ENCODE measurements around the gene KCNQ1.

Gene KCNQ1

DNA sequence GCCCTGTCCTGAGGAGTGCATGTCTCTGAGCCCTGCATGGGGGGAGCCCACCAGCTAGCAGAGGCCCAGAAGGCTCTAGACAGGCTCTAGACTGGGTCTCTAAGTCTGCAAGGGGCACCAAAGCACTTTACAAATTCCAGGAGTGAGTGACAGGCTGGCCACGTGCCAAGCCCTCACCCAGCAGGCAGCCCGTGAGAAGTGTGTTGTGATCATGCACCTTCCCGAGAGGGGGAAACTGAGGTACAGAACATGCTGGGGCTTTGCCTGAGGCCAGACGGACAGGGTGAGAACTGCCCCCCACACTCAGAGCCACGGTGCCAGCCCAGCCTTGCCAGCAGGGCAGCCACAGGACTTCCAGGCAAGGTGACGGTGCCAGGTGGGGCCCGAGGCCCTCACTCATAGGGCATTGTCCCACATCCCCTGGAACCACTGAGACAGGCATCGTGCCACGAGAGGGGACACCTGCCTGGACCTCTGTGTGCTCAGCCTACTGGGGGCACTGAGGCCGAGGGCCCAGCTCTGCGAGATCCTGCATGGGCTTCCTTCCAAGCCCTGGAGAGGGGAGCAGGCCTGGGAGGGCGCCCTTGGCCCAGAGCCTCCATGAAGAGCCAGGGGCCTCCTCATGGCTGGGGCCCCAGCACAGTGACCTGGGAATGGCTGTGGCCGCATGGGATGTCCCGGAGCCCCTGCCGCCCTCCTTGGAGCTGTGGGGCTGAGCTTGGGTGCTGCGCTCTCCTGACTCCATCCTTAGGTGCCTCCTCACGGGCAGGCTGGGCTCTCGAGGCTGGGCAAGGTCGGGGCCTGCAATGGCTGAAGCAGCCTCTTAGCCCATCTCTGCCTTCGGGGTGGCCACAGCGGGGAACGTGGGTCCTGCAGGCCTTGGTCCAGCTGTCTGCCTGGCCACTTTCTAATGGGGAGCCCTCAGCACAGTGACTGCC is 133.5 kb downstream of the KCNQ1 start:
- TF ChIP-seq POLR2A (IDR thresholded peaks at IDR 0.05; ENCODE audit: low read length) (no peak), GATA1 (IDR thresholded peaks at IDR 0.05; ENCODE audit: low read depth, low read length) (no peak)
- DNase-seq, result no peak

DNA sequence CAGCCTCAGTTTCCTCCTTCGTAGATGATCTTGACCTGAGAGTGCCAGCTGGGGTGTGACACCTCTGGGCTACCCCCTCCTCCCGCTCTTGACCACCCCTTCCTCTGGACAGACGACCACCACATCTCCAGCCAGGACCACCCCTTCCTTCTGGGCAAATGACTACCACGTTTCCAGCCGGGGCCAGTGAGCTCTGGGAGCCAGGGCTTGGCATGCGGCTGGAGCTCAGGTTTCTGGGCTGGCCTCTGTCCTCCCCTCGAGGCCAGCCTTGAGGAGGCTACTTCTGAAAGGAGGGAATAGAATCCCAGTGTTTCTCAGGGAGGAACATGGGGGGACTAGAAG is 134.1 kb downstream of the KCNQ1 start:
- no peak for DNase-seq
- no peak for TF ChIP-seq GATA1 (IDR thresholded peaks at IDR 0.05; ENCODE audit: low read depth, low read length)
- no peak for TF ChIP-seq POLR2A (IDR thresholded peaks at IDR 0.05; ENCODE audit: low read length)

DNA sequence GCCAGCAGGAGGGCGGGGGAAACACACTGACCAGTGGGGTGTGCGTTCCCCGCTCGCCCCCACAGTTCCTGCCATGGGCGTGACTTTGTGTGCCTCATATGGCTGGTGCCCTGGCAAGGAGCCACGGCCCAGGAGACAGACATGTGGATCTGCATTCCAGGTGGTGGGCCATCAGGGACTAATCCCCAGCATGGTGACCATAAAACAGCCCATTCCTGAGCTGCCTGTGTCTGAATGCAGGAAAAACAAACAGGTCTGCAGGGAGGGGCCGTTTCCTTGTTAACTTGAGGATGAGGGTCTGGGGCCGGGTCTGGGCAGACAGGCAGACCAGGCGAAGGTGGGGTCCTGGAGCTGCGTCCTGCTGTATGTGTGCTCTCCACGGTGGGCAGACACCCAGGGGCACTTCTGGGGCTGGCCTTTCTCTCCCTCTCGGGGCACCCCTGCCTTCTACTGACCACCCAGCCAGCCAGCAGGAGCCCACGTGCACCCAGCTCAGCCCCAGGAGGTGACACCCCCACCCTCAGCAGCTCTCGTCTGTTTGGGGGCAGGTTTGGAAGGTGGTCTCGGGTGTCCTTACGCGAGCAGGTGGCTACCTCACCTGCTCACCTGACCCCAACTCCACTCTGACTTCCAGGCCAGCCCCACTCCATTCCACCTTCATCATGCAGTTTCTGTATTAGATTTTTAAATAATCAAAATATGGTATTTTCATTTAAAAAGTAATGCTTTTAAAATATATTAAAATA is 134.7 kb downstream of the KCNQ1 start:
- no peak for DNase-seq

DNA sequence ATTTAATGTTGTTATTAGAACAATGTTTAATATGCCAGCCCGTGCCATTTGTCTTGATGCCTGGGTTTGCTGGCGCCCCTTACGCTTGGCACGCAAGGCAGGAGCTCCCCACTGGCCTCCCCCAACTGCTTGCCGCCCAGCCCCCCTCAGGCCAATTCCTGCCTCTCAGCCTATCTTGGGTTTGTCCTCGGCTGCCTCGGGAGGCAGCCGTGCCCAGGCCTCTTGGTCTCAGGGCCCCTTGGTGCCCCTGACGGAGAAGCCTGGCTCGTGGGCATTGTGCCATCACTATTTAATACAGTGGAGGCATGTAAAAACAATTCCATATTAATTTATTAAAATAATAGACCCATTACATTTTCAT is 135.2 kb downstream of the KCNQ1 start:
- TF ChIP-seq POLR2A (IDR thresholded peaks at IDR 0.05; ENCODE audit: low read length) (no peak), GATA1 (IDR thresholded peaks at IDR 0.05; ENCODE audit: low read depth, low read length) (no peak)
- DNase-seq, result no peak

More for the DNA sequence above, 134.7 kb downstream of the KCNQ1 start:
- TF ChIP-seq POLR2A (IDR thresholded peaks at IDR 0.05; ENCODE audit: low read length) (no peak), GATA1 (IDR thresholded peaks at IDR 0.05; ENCODE audit: low read depth, low read length) (no peak)

DNA sequence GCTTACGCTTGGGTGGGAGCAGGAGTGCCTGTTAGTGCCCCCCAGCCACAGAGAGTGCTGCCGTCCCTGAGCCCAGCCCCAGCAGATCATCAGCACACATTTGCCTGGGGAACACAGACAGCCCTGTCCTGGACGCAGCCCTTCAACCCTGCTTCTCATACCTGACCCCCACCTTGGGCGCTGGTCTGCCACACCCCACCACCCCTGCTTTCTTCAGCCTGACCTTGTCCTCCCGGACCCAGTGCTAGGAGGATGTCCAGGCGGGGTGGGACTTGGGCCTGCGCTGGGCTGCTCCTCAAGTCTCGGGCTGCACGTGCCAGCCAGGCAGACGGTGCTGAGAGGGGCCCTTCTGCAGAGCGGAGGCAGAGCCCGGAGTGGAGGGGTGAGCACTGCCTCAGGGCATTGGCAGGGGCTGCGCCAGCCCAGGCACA is 135.8 kb downstream of the KCNQ1 start:
- DNase-seq, result no peak
- TF ChIP-seq GATA1 (IDR thresholded peaks at IDR 0.05; ENCODE audit: low read depth, low read length) (no peak), POLR2A (IDR thresholded peaks at IDR 0.05; ENCODE audit: low read length) (no peak)

DNA sequence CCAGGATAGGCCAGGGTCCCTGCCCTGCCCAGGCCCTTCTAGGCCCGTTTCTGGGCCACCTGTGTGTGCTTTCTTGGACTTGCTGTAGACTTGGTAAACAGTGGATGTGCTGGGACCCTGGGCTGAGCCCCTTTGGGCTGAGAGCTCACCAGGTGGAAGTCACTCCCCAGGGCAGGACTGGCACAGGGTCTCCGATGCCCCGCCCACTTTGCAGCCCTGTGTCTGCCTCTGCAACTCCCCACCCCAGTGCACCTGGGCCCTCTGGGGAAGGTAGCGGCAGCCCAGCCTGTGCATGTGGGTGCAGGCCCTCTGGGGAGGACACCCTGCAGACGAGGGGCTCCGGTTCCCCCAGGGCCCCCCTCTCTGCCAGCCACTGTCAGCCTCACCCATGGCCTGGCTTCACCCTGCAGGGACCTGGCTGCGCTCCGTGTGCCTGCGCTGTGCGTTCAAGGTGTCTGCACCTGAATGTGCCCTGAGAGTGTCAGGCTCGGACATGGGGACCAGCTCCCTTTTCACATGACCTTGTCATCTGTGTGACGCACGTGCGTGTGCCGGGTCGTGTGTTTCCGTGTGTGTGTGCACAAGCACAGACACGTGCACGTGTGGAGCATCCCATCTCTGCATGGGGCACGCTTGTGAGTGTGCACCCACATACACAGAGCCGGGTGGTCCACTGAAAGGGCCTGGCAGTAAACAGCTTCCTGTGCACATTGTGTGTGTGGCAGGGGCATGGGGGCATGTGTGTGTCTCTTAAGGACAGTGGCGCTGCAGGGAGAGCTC is 136.5 kb downstream of the KCNQ1 start:
- TF ChIP-seq GATA1 (IDR thresholded peaks at IDR 0.05; ENCODE audit: low read depth, low read length), result no peak
- no peak for TF ChIP-seq POLR2A (IDR thresholded peaks at IDR 0.05; ENCODE audit: low read length)
- no peak for DNase-seq

DNA sequence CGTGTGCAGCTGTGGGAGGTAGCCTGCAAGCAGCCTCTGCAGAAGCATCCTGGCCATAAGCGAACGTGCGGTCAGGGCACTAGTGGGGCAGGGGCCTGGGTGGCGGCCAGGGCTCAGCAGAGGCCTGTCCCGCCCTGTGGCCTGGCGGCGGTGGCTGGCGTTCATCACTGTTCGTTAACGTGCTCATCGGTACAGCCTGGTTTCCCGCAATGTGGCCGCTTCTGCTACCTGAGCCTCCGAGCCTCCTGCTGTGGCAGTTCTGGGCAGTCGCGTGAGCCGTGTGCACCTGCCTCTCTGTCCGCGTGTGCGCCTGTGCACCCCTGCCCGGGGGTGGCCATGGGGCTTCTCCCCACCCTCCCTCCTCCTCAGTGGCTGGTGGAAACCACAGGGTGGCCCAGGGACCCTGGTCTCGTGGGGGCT is 137.1 kb downstream of the KCNQ1 start:
- TF ChIP-seq GATA1 (IDR thresholded peaks at IDR 0.05; ENCODE audit: low read depth, low read length) (no peak), POLR2A (IDR thresholded peaks at IDR 0.05; ENCODE audit: low read length) (no peak)
- no peak for DNase-seq

DNA sequence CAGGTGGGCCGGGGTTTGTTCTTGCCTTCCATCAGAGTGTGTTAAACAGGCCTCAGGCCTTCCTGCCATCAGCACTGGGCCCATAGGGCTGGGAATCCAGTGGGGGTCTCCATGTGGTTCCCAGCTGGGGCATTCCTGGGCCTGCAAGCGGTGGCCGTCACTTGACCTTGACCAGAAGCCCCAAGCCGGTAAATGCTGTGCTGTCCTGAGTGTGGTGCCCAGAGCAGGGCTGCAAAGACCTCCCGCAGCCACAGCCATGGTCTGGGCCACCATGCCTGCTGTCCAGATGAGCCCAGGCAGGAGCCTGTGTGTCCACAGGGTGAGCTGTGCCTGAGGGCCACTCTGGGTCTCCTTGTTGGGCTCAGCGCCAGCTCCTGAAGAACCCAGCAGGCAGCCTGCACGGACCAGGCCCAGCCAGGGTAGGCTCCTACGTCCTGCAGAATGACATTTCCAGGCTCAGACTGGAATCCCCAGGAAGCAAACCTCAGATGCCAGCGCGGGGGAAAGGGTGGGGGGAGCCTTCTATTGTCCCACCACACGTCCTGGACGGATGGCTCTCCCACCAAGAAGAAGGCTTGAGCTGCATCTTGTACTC is 137.6 kb downstream of the KCNQ1 start:
- no peak for DNase-seq
- no peak for TF ChIP-seq GATA1 (IDR thresholded peaks at IDR 0.05; ENCODE audit: low read depth, low read length)
- TF ChIP-seq POLR2A (IDR thresholded peaks at IDR 0.05; ENCODE audit: low read length), result no peak

DNA sequence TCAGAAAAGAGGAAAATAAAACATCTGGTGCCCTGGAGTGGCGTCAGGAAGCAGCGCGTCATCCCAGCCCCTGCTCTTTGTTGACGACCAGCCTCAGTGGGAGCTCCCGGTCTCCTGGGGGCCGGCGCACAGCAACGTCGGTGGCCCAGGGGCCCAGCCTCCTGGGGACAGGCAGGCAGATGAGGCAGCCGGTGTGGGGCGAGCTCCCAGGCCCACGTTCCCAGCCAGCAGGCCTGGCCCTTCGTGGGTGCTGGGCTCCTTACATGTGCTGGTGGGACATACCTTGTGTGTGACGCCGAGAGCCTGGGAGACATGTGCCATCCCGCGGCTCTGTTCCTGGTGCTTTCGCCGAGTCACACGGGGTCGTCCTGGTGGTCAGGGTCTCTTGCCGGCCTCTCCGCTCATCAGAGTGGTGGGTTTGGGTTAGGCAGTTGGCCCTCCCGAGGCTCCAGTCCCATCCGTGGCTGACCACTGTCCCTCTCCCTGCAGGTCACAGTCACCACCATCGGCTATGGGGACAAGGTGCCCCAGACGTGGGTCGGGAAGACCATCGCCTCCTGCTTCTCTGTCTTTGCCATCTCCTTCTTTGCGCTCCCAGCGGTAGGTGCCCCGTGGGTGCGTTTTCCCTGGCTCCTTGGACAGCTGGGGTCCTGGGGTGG is 138.3 kb downstream of the KCNQ1 start:
- TF ChIP-seq POLR2A (IDR thresholded peaks at IDR 0.05; ENCODE audit: low read length) (no peak), GATA1 (IDR thresholded peaks at IDR 0.05; ENCODE audit: low read depth, low read length) (no peak)
- no peak for DNase-seq

DNA sequence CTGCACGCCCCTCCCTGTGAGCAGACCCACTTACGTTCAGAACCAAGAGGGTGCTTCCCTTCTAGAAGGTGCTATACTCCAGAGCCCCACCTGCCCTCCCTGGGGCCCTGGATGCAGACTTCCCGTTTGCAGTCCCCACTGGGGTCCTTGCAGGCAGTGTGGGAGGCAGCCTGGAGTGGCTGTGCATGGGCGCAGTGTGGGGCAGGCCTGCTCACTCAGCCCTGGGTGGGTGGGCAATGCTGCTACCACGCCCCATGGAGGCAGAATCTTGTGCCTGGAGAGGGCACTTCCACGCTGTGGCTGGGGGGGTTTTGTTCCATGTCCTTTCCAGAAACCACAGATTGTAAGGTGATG is 138.8 kb downstream of the KCNQ1 start:
- TF ChIP-seq GATA1 (IDR thresholded peaks at IDR 0.05; ENCODE audit: low read depth, low read length) (no peak), POLR2A (IDR thresholded peaks at IDR 0.05; ENCODE audit: low read length) (no peak)
- no peak for DNase-seq

DNA sequence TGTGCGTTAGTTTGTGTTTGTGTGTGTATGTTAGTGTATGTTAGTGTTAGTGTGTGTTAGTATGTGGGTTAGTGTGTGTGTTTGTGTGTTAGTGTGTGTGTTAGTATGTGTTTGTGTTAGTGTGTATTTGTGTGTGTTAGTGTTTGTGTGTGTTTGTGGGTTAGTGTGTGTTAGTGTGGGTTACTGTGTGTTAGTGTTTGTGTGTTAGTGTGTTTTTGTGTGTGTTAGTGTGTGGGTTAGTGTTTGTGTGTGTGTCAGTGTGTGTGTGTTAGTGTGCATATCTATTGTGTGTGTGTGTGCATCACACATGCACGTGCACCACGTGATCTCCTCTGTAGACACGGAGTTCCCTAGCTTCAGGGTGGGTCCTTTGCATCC is 139.6 kb downstream of the KCNQ1 start:
- DNase-seq, result no peak
- TF ChIP-seq GATA1 (IDR thresholded peaks at IDR 0.05; ENCODE audit: low read depth, low read length) (no peak), POLR2A (IDR thresholded peaks at IDR 0.05; ENCODE audit: low read length) (no peak)

DNA sequence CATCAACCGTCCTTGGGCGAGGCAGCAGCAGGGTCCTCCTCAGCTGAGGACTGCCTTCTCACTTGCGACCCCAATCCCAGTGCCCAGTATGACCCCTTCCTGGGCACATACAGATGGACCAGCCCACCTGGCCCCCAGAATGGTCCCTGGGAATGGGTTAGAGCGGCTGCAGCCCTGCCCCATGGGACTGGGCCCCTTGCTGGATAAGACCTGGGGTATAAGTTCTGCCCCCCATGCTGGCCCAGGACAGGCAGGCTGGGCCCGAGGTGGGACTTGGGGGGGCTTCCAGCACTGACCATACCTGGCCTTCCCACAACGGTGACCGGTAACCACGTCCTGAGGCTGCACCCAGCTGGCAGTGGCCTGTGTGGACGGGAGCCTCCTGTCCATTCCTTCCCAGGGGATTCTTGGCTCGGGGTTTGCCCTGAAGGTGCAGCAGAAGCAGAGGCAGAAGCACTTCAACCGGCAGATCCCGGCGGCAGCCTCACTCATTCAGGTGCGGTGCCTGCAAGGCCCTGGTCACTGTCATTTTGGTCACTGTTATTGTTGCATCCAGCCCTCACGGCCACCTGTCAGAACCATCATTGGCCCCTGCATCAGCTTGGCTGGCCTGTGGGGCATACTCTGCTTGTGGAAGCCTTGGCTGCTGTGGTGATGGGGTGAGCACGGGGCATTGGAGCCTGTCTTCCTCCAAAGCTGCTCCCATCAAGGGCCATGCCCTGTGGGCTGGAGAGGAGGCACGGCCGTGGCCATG is 140.2 kb downstream of the KCNQ1 start:
- TF ChIP-seq POLR2A (IDR thresholded peaks at IDR 0.05; ENCODE audit: low read length) (no peak), GATA1 (IDR thresholded peaks at IDR 0.05; ENCODE audit: low read depth, low read length) (no peak)
- DNase-seq, result no peak
